HepG2 (cell line): ENCODE measurements around the gene KRT3. TPM values are rescaled to one million over a fixed set of nuclear protein-coding genes. Genes with fewer than 3 reads are reported as not detected.

ENCODE experiments used
- ATAC-seq: fragments of 200-7000 bp; cut with Tn5 transposase; 3 replicates; pipeline ENCODE4 v1.9.1; 2020; ENCODE audit warnings: mild to moderate bottlenecking, moderate library complexity
- BruUV-seq: library from RNA; stranded (reverse); fragments of 400-500 nt; replicated peaks from 2 replicates; lab custom pipeline; 2021; lab: Mats Ljungman, UMichigan
- CTCF ChIA-PET: fragments of 300-600 bp; formaldehyde crosslinking; extraction: SDS; loops from one replicate; lab custom pipeline; 2021; ENCODE audit warnings: low total read pairs, inconsistent platforms, low intra/inter-chr PET ratio; lab: Yijun Ruan, JAX
- POLR2A ChIA-PET: fragments of 350-600 bp; sonication (Branson Sonifier 250); formaldehyde crosslinking; loops from one replicate; lab custom pipeline; 2020; ENCODE audit warnings: antibody characterized with exemption, inconsistent platforms; lab: Yijun Ruan, JAX
- DNase-seq: peaks from one replicate; pipeline ENCODE4 v3.0.0-alpha.2; 2015; ENCODE audit warnings: low spot score
- FAIRE-seq: peaks from 3 replicates; lab custom pipeline; 2011; peaks lifted over from hg19 to GRCh38; lab: Jason Lieb, UNC
- H2AFZ ChIP-seq: one replicate; pipeline ENCODE4 v1.6.1; 2011; ENCODE audit warnings: low read length, inconsistent platforms
- H3K27ac ChIP-seq: fragments of 300-600 bp; 3 replicates; pipeline ENCODE4 v1.8.0; 2011; ENCODE audit warnings: mixed run types, mild to moderate bottlenecking, mixed read lengths, low read length, inconsistent platforms; ENCODE audit not compliant: insufficient read depth; ENCODE audit errors: extremely low read length
- H3K27me3 ChIP-seq, 2 experiments: fragments of 200-600 bp in 1 of 2; 2 replicates in 1 of 2; 3 replicates in 1 of 2; pipeline versions ENCODE4 v1.6.0 to v1.8.0; 2011; ENCODE audit warnings: low read length in 2 of 2, mild to moderate bottlenecking in 2 of 2, moderate library complexity in 2 of 2, inconsistent platforms in 1 of 2; ENCODE audit not compliant: insufficient read depth in 2 of 2, control insufficient read depth in 1 of 2
- H3K36me3 ChIP-seq, 2 experiments: fragments of 200-600 bp in 1 of 2; replicated peaks in 1 of 2; 2 replicates in 1 of 2; 3 replicates in 1 of 2; pipeline versions ENCODE4 v1.5.1 to v1.8.0; 2011; ENCODE audit warnings: low read length in 2 of 2, inconsistent platforms in 1 of 2; ENCODE audit not compliant: insufficient read depth in 2 of 2, control insufficient read depth in 1 of 2
- H3K4me1 ChIP-seq: 2 replicates; pipeline ENCODE4 v1.5.1; 2012; ENCODE audit warnings: low read length, inconsistent platforms; ENCODE audit not compliant: insufficient read depth
- H3K4me2 ChIP-seq: 2 replicates; pipeline ENCODE4 v1.6.0; 2011; ENCODE audit warnings: low read depth, low read length, inconsistent platforms
- H3K4me3 ChIP-seq, 3 experiments: fragments of 200-600 bp in 1 of 3; sonication (generic), shearing (Covaris generic) in 1 of 3; replicated peaks in 1 of 3; 2 replicates each; pipeline ENCODE4 v1.5.1; 2011 to 2016; ENCODE audit warnings: low read length in 3 of 3, inconsistent platforms in 2 of 3, low read depth in 2 of 3, mild to moderate bottlenecking in 2 of 3, control low read depth in 1 of 3, mixed read lengths in 1 of 3; ENCODE audit not compliant: insufficient read depth in 1 of 3
- H3K79me2 ChIP-seq: one replicate; pipeline ENCODE4 v1.6.1; 2011; ENCODE audit warnings: low read length, inconsistent platforms; ENCODE audit not compliant: insufficient read depth
- H3K9ac ChIP-seq: 2 replicates; pipeline ENCODE4 v1.6.0; 2011; ENCODE audit warnings: mild to moderate bottlenecking, low read depth, low read length, inconsistent platforms; ENCODE audit not compliant: insufficient read depth
- H3K9me3 ChIP-seq: 2 replicates; pipeline ENCODE4 v1.5.1; 2012; ENCODE audit warnings: mild to moderate bottlenecking, low read length
- H4K20me1 ChIP-seq: 2 replicates; pipeline ENCODE4 v1.6.0; 2011; ENCODE audit warnings: inconsistent platforms, mild to moderate bottlenecking, low read length, moderate library complexity; ENCODE audit not compliant: insufficient read depth
- CBX1 ChIP-seq: IDR thresholded peaks from one replicate; pipeline ENCODE4 v1.6.1; 2016; ENCODE audit warnings: antibody characterized with exemption, low read depth
- HCFC1 ChIP-seq: fragments of 150-350 bp; IDR thresholded peaks from 2 replicates; pipeline ENCODE4 v1.6.1; 2014; ENCODE audit warnings: low read depth, low read length
- MZF1 ChIP-seq: sonication (generic); formaldehyde crosslinking; IDR thresholded peaks from 2 replicates; pipeline ENCODE4 v1.8.1; 2023; ENCODE audit warnings: mild to moderate bottlenecking, missing genetic modification reagents, borderline replicate concordance
- NR2C2 ChIP-seq: sonication (generic); formaldehyde crosslinking; IDR thresholded peaks from 2 replicates; pipeline ENCODE4 v1.4.0; 2020; ENCODE audit warnings: missing genetic modification reagents, mild to moderate bottlenecking, moderate library complexity, borderline replicate concordance
- RFX3 ChIP-seq: IDR thresholded peaks from 2 replicates; pipeline ENCODE4 v1.6.1; 2016; ENCODE audit warnings: missing biosample characterization, missing genetic modification reagents
- TEF ChIP-seq: sonication (generic); formaldehyde crosslinking; IDR thresholded peaks from 2 replicates; pipeline ENCODE4 v1.5.0; 2020; ENCODE audit warnings: missing genetic modification reagents
- YEATS2 ChIP-seq: sonication (generic); formaldehyde crosslinking; IDR thresholded peaks from 2 replicates; pipeline ENCODE4 v1.4.0; 2020; ENCODE audit warnings: missing genetic modification reagents, borderline replicate concordance
- ZFP62 ChIP-seq: sonication (generic); formaldehyde crosslinking; IDR thresholded peaks from 2 replicates; pipeline ENCODE4 v1.4.0; 2020; ENCODE audit warnings: missing genetic modification reagents
- ZNF674 ChIP-seq: sonication (generic); formaldehyde crosslinking; IDR thresholded peaks from 2 replicates; pipeline ENCODE4 v1.5.0; 2020; ENCODE audit warnings: low read depth, mild to moderate bottlenecking, missing genetic modification reagents
- ZNF737 ChIP-seq: sonication (generic); formaldehyde crosslinking; IDR thresholded peaks from 2 replicates; pipeline ENCODE4 v1.5.0; 2020; ENCODE audit warnings: missing genetic modification reagents, mild to moderate bottlenecking, borderline replicate concordance
- ZNF792 ChIP-seq: IDR thresholded peaks from 2 replicates; pipeline ENCODE4 v1.6.1; 2016
- WGBS: methylation state at CpG from one replicate; pipeline ENCODE4 v1.1.6; 2017; ENCODE audit warnings: low lambda C conversion rate; 5-methylcytosine and 5-hydroxymethylcytosine counted together
- in situ Hi-C: cut with HindIII; loops from 2 replicates; pipeline ENCODE4 v1.10.0; 2017; ENCODE audit warnings: low pct_unique_long_range_greater_than_20kb; ENCODE audit not compliant: extremely low pct_ligation_motif_present
- intact Hi-C: fragments of 100-400 bp; cut with micrococcal nuclease; formaldehyde crosslinking; loops from one replicate; pipeline ENCODE4 v1.10.0; 2022; ENCODE audit not compliant: unreplicated experiment
- polyA plus RNA-seq, 8 experiments: library from polyadenylated mRNA; depleted of rRNA in 3 of 8; stranded (reverse) in 7 of 8; unstranded in 1 of 8; fragments of >200 nt; fragmentation: Illumina TruSeq in 4 of 8; extraction: Trizol in 4 of 8; gene quantifications; 2 replicates each; pipeline versions ENCODE4 v1.2.1 to v1.2.3, GENCODE V29; 2011 to 2016; ENCODE audit warnings: low read depth in 4 of 8, missing spikeins in 1 of 8, mixed read lengths in 1 of 8; ENCODE audit not compliant: insufficient read depth in 1 of 8
- total RNA-seq, 5 experiments: library from RNA; depleted of rRNA; stranded (reverse); fragments of >200 nt; fragmentation: Illumina TruSeq; extraction: Trizol; gene quantifications; 2 replicates each; pipeline ENCODE4 v1.2.3, GENCODE V29; 2016; ENCODE audit warnings: low read depth in 1 of 5
- TF ChIP-seq, protein P1 (sequence below): sonication (generic); formaldehyde crosslinking; IDR thresholded peaks from 2 replicates; pipeline ENCODE4 v1.5.1; 2020; ENCODE audit warnings: mild to moderate bottlenecking, missing genetic modification reagents

Gene KRT3
- total and polyA plus RNA-seq, 2 of the 13 experiments (the other 11 are each of a cell fraction or from before 2014, with no cell fraction given): not detected

DNA sequence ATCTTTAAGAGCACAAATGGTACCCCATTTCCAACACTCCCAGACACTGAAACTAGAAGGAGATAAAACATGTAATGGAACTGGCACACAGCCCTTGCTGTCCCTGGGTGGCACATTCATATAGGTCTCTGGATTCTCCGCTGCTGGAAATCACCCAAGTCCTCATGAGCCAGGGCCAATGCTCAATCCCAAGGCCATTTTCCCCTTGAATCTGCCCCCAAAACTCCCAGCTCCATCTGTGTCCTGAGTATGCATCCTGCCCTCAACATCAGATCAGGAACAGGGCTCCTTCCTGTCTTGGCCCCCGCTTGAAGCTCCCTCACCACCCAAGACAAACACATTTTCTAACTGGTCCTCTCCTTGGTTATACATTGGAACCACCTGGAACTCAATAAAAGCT lies 43.4 kb downstream of the KRT3 start:
- no peak for DNase-seq
- POLR2A ChIA-PET: no interaction called here
- WGBS: 16% methylated on average over 2 of the region's 2 CpGs
- Histone ChIP-seq H2AFZ (no peak overlapping the region), H3K36me3 (no peaks in the 10 kb centered on the region), H3K4me1 (no peaks in the 10 kb centered on the region), H3K4me2 (no peak overlapping the region), H3K27me3 (peaks cover 0 to 5% of the 10 kb centered on the region in 2 experiments; a peak in 2 of 5 replicates), H3K27ac (no peak overlapping the region), H3K79me2 (no peaks in the 10 kb centered on the region), H3K9me3 (no peaks in the 10 kb centered on the region), H3K9ac (no peak overlapping the region)
- in situ Hi-C loops: no loop called here
- CTCF ChIA-PET: no interaction called here
- no TSS peak for BruUV-seq
- no peak for FAIRE-seq
- intact Hi-C loops: no loop called here
- ATAC-seq: no peak
- no peak for TF ChIP-seq YEATS2 (CRISPR knock-in tag)
- TF ChIP-seq, protein P1, sequence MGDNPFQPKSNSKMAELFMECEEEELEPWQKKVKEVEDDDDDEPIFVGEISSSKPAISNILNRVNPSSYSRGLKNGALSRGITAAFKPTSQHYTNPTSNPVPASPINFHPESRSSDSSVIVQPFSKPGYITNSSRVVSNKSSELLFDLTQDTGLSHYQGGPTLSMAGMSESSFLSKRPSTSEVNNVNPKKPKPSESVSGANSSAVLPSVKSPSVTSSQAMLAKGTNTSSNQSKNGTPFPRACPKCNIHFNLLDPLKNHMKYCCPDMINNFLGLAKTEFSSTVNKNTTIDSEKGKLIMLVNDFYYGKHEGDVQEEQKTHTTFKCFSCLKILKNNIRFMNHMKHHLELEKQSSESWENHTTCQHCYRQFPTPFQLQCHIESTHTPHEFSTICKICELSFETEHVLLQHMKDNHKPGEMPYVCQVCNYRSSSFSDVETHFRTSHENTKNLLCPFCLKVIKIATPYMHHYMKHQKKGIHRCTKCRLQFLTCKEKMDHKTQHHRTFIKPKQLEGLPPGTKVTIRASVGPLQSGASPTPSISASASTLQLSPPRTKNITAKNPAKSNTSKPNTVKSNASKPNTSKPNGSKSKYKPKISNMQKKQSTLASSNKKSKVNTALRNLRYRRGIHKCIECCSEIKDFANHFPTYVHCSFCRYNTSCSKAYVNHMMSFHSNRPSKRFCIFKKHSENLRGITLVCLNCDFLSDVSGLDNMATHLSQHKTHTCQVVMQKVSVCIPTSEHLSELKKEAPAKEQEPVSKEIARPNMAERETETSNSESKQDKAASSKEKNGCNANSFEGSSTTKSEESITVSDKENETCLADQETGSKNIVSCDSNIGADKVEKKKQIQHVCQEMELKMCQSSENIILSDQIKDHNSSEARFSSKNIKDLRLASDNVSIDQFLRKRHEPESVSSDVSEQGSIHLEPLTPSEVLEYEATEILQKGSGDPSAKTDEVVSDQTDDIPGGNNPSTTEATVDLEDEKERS (CRISPR knock-in tag): no peak
- no peak for TF ChIP-seq ZFP62 (CRISPR knock-in tag)
- TF ChIP-seq MZF1 (CRISPR knock-in tag): no peak
- no peak for TF ChIP-seq CBX1
- TF ChIP-seq HCFC1: no peak
- no peak for TF ChIP-seq ZNF737 (CRISPR knock-in tag)
- no peak for TF ChIP-seq ZNF674 (CRISPR knock-in tag)
- TF ChIP-seq NR2C2 (CRISPR knock-in tag): no peak
- no peak for TF ChIP-seq ZNF792 (CRISPR knock-in tag)
- TF ChIP-seq RFX3 (CRISPR knock-in tag): no peak
- no peak for TF ChIP-seq TEF (CRISPR knock-in tag)
- TF ChIP-seq, all 625 proteins: peak for 0
- H4K20me1 ChIP-seq: no peaks in the 10 kb centered on the region
- no peak overlapping the region for H3K4me3 ChIP-seq
